ENCODE measurements around the gene ALS2CL. TPM values are rescaled to one million over a fixed set of nuclear protein-coding genes. Genes with fewer than 3 reads are reported as not detected.
"Not testable (repeated sequence)": the region's sequence is repeated elsewhere in the genome, so short reads cannot be mapped to it uniquely, and the experiment has no call there.

The ALS2CL gene
- total RNA-seq (8.5 and 14.4 TPM in 2 replicates), polyA plus RNA-seq (15.2 and 17.2 TPM in 2 replicates)

GRCh38 chr3:46693038-46693891 is at the start of gene ALS2CL:
Gene ALS2CL (minus strand): TSS chr3:46693679. CDS start chr3:46689440, 4,239 bp downstream.
- Histone ChIP-seq H3K4me2 (peak within 1 kb of the TSS; percentile 100), H3K27ac (peak within 1 kb of the TSS; percentile 93), H3K4me1 (ENCODE audit: insufficient read depth) (peaks cover 12% of the 10 kb centered on the region), H3K9me3 (ENCODE audit: low read depth) (no peaks in the 10 kb centered on the region), H3K27me3 (no peaks in the 10 kb centered on the region), H3K79me2 (no peaks in the 10 kb centered on the region), H2AFZ (peak within 1 kb of the TSS; percentile 91), H3K4me3 (peak within 1 kb of the TSS; percentile 82), H3K36me3 (replicated peaks; ENCODE audit: insufficient read depth, low read depth) (no peaks in the 10 kb centered on the region), H3K9me2 (replicated peaks; ENCODE audit: insufficient read depth) (no peaks in the 10 kb centered on the region), H4K20me1 (ENCODE audit: insufficient read depth, poor library complexity, severe bottlenecking) (no peaks in the 10 kb centered on the region)
- WGBS (ENCODE audit: low lambda C conversion rate, missing lambda C conversion rate) = 4% methylated on average over 62 of the region's 71 CpGs
- TF ChIP-seq, protein P1, sequence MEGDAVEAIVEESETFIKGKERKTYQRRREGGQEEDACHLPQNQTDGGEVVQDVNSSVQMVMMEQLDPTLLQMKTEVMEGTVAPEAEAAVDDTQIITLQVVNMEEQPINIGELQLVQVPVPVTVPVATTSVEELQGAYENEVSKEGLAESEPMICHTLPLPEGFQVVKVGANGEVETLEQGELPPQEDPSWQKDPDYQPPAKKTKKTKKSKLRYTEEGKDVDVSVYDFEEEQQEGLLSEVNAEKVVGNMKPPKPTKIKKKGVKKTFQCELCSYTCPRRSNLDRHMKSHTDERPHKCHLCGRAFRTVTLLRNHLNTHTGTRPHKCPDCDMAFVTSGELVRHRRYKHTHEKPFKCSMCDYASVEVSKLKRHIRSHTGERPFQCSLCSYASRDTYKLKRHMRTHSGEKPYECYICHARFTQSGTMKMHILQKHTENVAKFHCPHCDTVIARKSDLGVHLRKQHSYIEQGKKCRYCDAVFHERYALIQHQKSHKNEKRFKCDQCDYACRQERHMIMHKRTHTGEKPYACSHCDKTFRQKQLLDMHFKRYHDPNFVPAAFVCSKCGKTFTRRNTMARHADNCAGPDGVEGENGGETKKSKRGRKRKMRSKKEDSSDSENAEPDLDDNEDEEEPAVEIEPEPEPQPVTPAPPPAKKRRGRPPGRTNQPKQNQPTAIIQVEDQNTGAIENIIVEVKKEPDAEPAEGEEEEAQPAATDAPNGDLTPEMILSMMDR (IDR thresholded peaks at IDR 0.05; ENCODE audit: poor library complexity) = no peak
- no peak for TF ChIP-seq EZH2 (IDR thresholded peaks at IDR 0.05; ENCODE audit: borderline replicate concordance)
- no peak for TF ChIP-seq EZH2phosphoT487 (IDR thresholded peaks at IDR 0.05; ENCODE audit: low read depth, severe bottlenecking, unreplicated experiment)
- DNase-seq (ENCODE audit: low spot score) = peak; percentile 87

DNA sequence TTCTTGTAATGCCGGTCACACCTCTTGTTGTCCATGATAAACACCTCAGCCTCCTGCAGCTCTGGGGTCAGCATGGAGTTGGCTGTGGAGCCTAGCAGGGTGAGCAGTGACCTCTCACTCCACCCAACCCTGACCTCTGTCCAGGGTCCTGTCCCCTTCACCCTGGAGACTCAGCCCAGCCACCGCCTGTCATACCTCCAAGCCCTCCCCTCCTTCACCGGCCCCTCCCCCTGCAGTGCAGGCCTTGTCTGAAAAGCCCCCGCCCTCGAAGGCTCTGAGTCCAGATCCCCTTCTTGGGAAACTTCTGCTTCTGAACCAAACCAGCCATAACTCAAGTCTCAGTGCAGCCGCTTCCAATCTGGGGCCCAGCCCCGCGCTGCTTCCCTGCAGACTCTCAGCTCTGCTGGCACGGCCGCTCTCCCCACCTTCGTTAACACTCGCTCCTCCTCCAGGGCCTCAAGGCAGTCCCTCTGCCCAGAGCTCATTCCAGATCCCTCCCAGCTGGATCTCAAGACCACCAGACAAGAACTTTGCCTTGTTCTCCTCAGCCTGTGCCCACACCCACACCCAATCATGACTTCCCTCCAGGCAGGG is 49.6 kb upstream of the ALS2CL start:
- Histone ChIP-seq H3K79me2 (no peaks in the 10 kb centered on the region), H3K9me3 (ENCODE audit: low read depth) (no peaks in the 10 kb centered on the region), H3K27ac (no peak overlapping the region), H2AFZ (no peak overlapping the region), H3K4me3 (no peak overlapping the region), H3K9me2 (replicated peaks; ENCODE audit: insufficient read depth) (no peaks in the 10 kb centered on the region), H3K4me1 (ENCODE audit: insufficient read depth) (no peaks in the 10 kb centered on the region), H3K27me3 (no peaks in the 10 kb centered on the region), H3K4me2 (no peak overlapping the region), H3K36me3 (replicated peaks; ENCODE audit: insufficient read depth, low read depth) (no peaks in the 10 kb centered on the region), H4K20me1 (ENCODE audit: insufficient read depth, poor library complexity, severe bottlenecking) (no peaks in the 10 kb centered on the region)
- DNase-seq (ENCODE audit: low spot score) = no peak
- TF ChIP-seq, protein P1 (IDR thresholded peaks at IDR 0.05; ENCODE audit: poor library complexity) = no peak
- TF ChIP-seq EZH2 (IDR thresholded peaks at IDR 0.05; ENCODE audit: borderline replicate concordance) (no peak), EZH2phosphoT487 (IDR thresholded peaks at IDR 0.05; ENCODE audit: low read depth, severe bottlenecking, unreplicated experiment) (no peak)
- WGBS (ENCODE audit: low lambda C conversion rate, missing lambda C conversion rate) = 74% methylated on average over 8 of the region's 12 CpGs

- not testable (repeated sequence) for H3K9me3 ChIP-seq (ENCODE audit: low read depth); H3K79me2 ChIP-seq; H2AFZ ChIP-seq; H3K4me3 ChIP-seq; DNase-seq (ENCODE audit: low spot score); H3K36me3 ChIP-seq (replicated peaks; ENCODE audit: insufficient read depth, low read depth); H4K20me1 ChIP-seq (ENCODE audit: insufficient read depth, poor library complexity, severe bottlenecking); H3K4me1 ChIP-seq (ENCODE audit: insufficient read depth); H3K27ac ChIP-seq; H3K27me3 ChIP-seq; H3K4me2 ChIP-seq; H3K9me2 ChIP-seq (replicated peaks; ENCODE audit: insufficient read depth)
- 96% methylated on average over 3 of the region's 3 CpGs for WGBS (ENCODE audit: low lambda C conversion rate, missing lambda C conversion rate)
Observed at GRCh38 chr3:46739565-46739964, 46.1 kb upstream of the ALS2CL start.

GRCh38 chr3:46737329-46737731 is 43.9 kb upstream of the ALS2CL start:
- Histone ChIP-seq H3K4me1 (ENCODE audit: insufficient read depth) (no peaks in the 10 kb centered on the region), H3K4me3 (no peak overlapping the region), H3K27me3 (no peaks in the 10 kb centered on the region), H3K4me2 (no peak overlapping the region), H4K20me1 (ENCODE audit: insufficient read depth, poor library complexity, severe bottlenecking) (no peaks in the 10 kb centered on the region), H3K9me2 (replicated peaks; ENCODE audit: insufficient read depth) (no peaks in the 10 kb centered on the region), H3K27ac (no peak overlapping the region), H3K36me3 (replicated peaks; ENCODE audit: insufficient read depth, low read depth) (no peaks in the 10 kb centered on the region), H3K79me2 (no peaks in the 10 kb centered on the region), H3K9me3 (ENCODE audit: low read depth) (no peaks in the 10 kb centered on the region), H2AFZ (no peak overlapping the region)
- TF ChIP-seq EZH2 (IDR thresholded peaks at IDR 0.05; ENCODE audit: borderline replicate concordance) = no peak
- no peak for TF ChIP-seq EZH2phosphoT487 (IDR thresholded peaks at IDR 0.05; ENCODE audit: low read depth, severe bottlenecking, unreplicated experiment)
- TF ChIP-seq, protein P1 (IDR thresholded peaks at IDR 0.05; ENCODE audit: poor library complexity) = no peak
- DNase-seq (ENCODE audit: low spot score) = no peak
- 82% methylated on average over 4 of the region's 4 CpGs for WGBS (ENCODE audit: low lambda C conversion rate, missing lambda C conversion rate)

Measured in hepatocyte (in vitro differentiated cells).